ENCODE data around the gene SEMA4B.
"Not testable (repeated sequence)": the region's sequence is repeated elsewhere in the genome, so short reads cannot be mapped to it uniquely, and the experiment has no call there.

SEMA4B gene

GRCh38 chr15:90201130-90201943 is at the start of gene SEMA4B:
Gene SEMA4B, plus strand, starts transcription at chr15:90201330. Its CDS starts 249 bp downstream, at chr15:90201579.
- peak in 1 of 2 donors; percentile 66 for DNase-seq (ENCODE audit: low read depth in 2 of 2)

GRCh38 chr15:90151989-90152645 is 49.0 kb upstream of the SEMA4B start:
- no peak for DNase-seq (ENCODE audit: low read depth in 2 of 2)

- no peak for DNase-seq (ENCODE audit: low read depth in 2 of 2)
Observed at GRCh38 chr15:90153658-90154057, 47.5 kb upstream of the SEMA4B start.

- DNase-seq (ENCODE audit: low read depth in 2 of 2), result no peak
Observed at GRCh38 chr15:90154246-90154645, 46.9 kb upstream of the SEMA4B start.

- no peak for DNase-seq (ENCODE audit: low read depth in 2 of 2)
Observed at GRCh38 chr15:90154861-90155626, 46.1 kb upstream of the SEMA4B start.

GRCh38 chr15:90159213-90159612 is 41.9 kb upstream of the SEMA4B start:
- no peak for DNase-seq (ENCODE audit: low read depth in 2 of 2)

GRCh38 chr15:90160781-90161727 is 40.1 kb upstream of the SEMA4B start:
- no peak for DNase-seq (ENCODE audit: low read depth in 2 of 2)

- DNase-seq (ENCODE audit: low read depth in 2 of 2), result no peak
Observed at GRCh38 chr15:90161950-90162361, 39.2 kb upstream of the SEMA4B start.

GRCh38 chr15:90162956-90163355 is 38.2 kb upstream of the SEMA4B start:
- no peak for DNase-seq (ENCODE audit: low read depth in 2 of 2)

- not testable (repeated sequence) for DNase-seq (ENCODE audit: low read depth in 2 of 2)
Observed at GRCh38 chr15:90164239-90164638, 36.9 kb upstream of the SEMA4B start.

GRCh38 chr15:90165157-90165556 is 36.0 kb upstream of the SEMA4B start:
- DNase-seq (ENCODE audit: low read depth in 2 of 2), result no peak

- DNase-seq (ENCODE audit: low read depth in 2 of 2), result no peak
Observed at GRCh38 chr15:90165659-90166489, 35.3 kb upstream of the SEMA4B start.

GRCh38 chr15:90167121-90167520 is 34.0 kb upstream of the SEMA4B start:
- DNase-seq (ENCODE audit: low read depth in 2 of 2), result no peak

- DNase-seq (ENCODE audit: low read depth in 2 of 2), result no peak
Observed at GRCh38 chr15:90171623-90172022, 29.5 kb upstream of the SEMA4B start.

- DNase-seq (ENCODE audit: low read depth in 2 of 2), result no peak
Observed at GRCh38 chr15:90173372-90173771, 27.8 kb upstream of the SEMA4B start.

- no peak for DNase-seq (ENCODE audit: low read depth in 2 of 2)
Observed at GRCh38 chr15:90174140-90174875, 26.8 kb upstream of the SEMA4B start.

GRCh38 chr15:90177012-90177411 is 24.1 kb upstream of the SEMA4B start:
- DNase-seq (ENCODE audit: low read depth in 2 of 2), result no peak

GRCh38 chr15:90178468-90179435 is 22.4 kb upstream of the SEMA4B start:
- DNase-seq (ENCODE audit: low read depth in 2 of 2), result no peak

Data from stimulated activated CD8-positive, alpha-beta memory T cell treated with anti-CD3 and anti-CD28 coated beads, Interleukin-7, amount 100 ng/mL, for 4 hours (primary cell).